H1 (cell line): Measurements from ENCODE around the gene FBP1. TPM values are rescaled to one million over a fixed set of nuclear protein-coding genes. Genes with fewer than 3 reads are reported as not detected.

ENCODE experiments used
- CTCF ChIA-PET: fragments of 300-600 bp; sonication (Branson Sonifier 250); formaldehyde crosslinking; loops from one replicate; lab custom pipeline; 2021; ENCODE audit not compliant: partially characterized antibody; lab: Charles Lee
- POLR2A ChIA-PET: fragments of 300-600 bp; sonication (Branson Sonifier 250); formaldehyde crosslinking; loops from one replicate; lab custom pipeline; 2021; ENCODE audit warnings: inconsistent platforms; ENCODE audit not compliant: partially characterized antibody; lab: Charles Lee
- DNase-seq, 2 experiments: peaks; one replicate each; pipeline versions ENCODE4 v3.0.0 to v3.0.0-alpha.2; 2010 to 2022; ENCODE audit warnings: low spot score in 2 of 2, low read depth in 1 of 2, mixed read lengths in 1 of 2
- FAIRE-seq: peaks from 2 replicates; lab custom pipeline; 2011; peaks lifted over from hg19 to GRCh38; lab: Jason Lieb, UNC
- H2AFZ ChIP-seq: 2 replicates; pipeline ENCODE4 v1.8.1; 2012; ENCODE audit warnings: low read length, inconsistent platforms
- H2AK5ac ChIP-seq: 2 replicates; pipeline ENCODE4 v1.6.1; 2013; ENCODE audit warnings: low read depth, low read length
- H2BK120ac ChIP-seq: replicated peaks from 2 replicates; pipeline ENCODE3; 2013; ENCODE audit warnings: low read depth, low read length, inconsistent platforms
- H2BK12ac ChIP-seq: 2 replicates; pipeline ENCODE4 v1.6.1; 2013; ENCODE audit warnings: low read depth, low read length
- H2BK15ac ChIP-seq: 2 replicates; pipeline ENCODE4 v1.6.1; 2013; ENCODE audit warnings: low read length
- H2BK20ac ChIP-seq: 2 replicates; pipeline ENCODE4 v1.6.1; 2013; ENCODE audit warnings: low read length
- H2BK5ac ChIP-seq: 2 replicates; pipeline ENCODE4 v1.6.1; 2013; ENCODE audit warnings: low read depth, low read length
- H3K14ac ChIP-seq: 2 replicates; pipeline ENCODE4 v1.6.1; 2013; ENCODE audit warnings: inconsistent platforms; ENCODE audit not compliant: insufficient read length
- H3K18ac ChIP-seq: 2 replicates; pipeline ENCODE4 v1.6.1; 2013; ENCODE audit warnings: low read length; ENCODE audit errors: extremely low read depth
- H3K23ac ChIP-seq: 2 replicates; pipeline ENCODE4 v1.6.1; 2013; ENCODE audit warnings: inconsistent platforms; ENCODE audit not compliant: insufficient read length
- H3K23me2 ChIP-seq: 2 replicates; pipeline ENCODE4 v1.6.1; 2013; ENCODE audit warnings: low read depth, low read length
- H3K27ac ChIP-seq: 2 replicates; pipeline ENCODE4 v1.6.1; 2011; ENCODE audit warnings: low read depth, low read length, inconsistent platforms
- H3K27me3 ChIP-seq, 4 experiments: replicated peaks in 1 of 4; 1 replicate in 1 of 4; 2 replicates in 3 of 4; pipeline versions ENCODE4 v1.6.1 to v1.8.1; 2011 to 2013; ENCODE audit warnings: low read length in 3 of 4, mild to moderate bottlenecking in 3 of 4, inconsistent platforms in 2 of 4, mixed read lengths in 2 of 4, moderate library complexity in 1 of 4; ENCODE audit not compliant: control insufficient read depth in 3 of 4, insufficient read depth in 3 of 4; ENCODE audit errors: extremely low read depth in 1 of 4
- H3K36me3 ChIP-seq, 4 experiments: 2 replicates each; pipeline versions ENCODE4 v1.6.1 to v1.8.1; 2011 to 2013; ENCODE audit warnings: mild to moderate bottlenecking in 4 of 4, low read length in 3 of 4, moderate library complexity in 2 of 4, control low read depth in 1 of 4, inconsistent platforms in 1 of 4; ENCODE audit not compliant: insufficient read depth in 4 of 4, control insufficient read depth in 2 of 4
- H3K4ac ChIP-seq: replicated peaks from 2 replicates; pipeline ENCODE3; 2013; ENCODE audit warnings: low read length, low read depth, mixed read lengths, inconsistent platforms; ENCODE audit not compliant: insufficient read length
- H3K4me1 ChIP-seq, 4 experiments: replicated peaks in 1 of 4; 1 replicate in 1 of 4; 2 replicates in 3 of 4; pipeline versions ENCODE4 v1.6.1 to v1.8.1; 2011 to 2013; ENCODE audit warnings: low read length in 3 of 4, inconsistent platforms in 2 of 4, mixed read lengths in 1 of 4; ENCODE audit not compliant: insufficient read depth in 4 of 4, control insufficient read depth in 3 of 4
- H3K4me2 ChIP-seq, 2 experiments: 2 replicates each; pipeline versions ENCODE4 v1.6.1 to v1.8.1; 2011 to 2013; ENCODE audit warnings: low read depth in 2 of 2, low read length in 2 of 2, control low read depth in 1 of 2, inconsistent platforms in 1 of 2, mild to moderate bottlenecking in 1 of 2; ENCODE audit not compliant: insufficient read depth in 1 of 2
- H3K4me3 ChIP-seq, 4 experiments: fragments of 200-600, 300-600 bp in 1 of 4; sonication (generic), shearing (Covaris generic), sonication (Bioruptor Twin) in 1 of 4; 2 replicates each; pipeline versions ENCODE4 v1.5.1 to v1.8.1; 2011 to 2016; ENCODE audit warnings: low read length in 4 of 4, low read depth in 3 of 4, control low read depth in 2 of 4, inconsistent platforms in 2 of 4, mild to moderate bottlenecking in 2 of 4, mixed read lengths in 1 of 4, moderate library complexity in 1 of 4; ENCODE audit not compliant: insufficient read depth in 2 of 4; ENCODE audit errors: extremely low read depth in 1 of 4
- H3K56ac ChIP-seq: replicated peaks from 2 replicates; pipeline ENCODE3; 2013; ENCODE audit warnings: low read depth, mild to moderate bottlenecking, mixed read lengths, low read length, inconsistent platforms; ENCODE audit not compliant: insufficient read length
- H3K79me1 ChIP-seq: 2 replicates; pipeline ENCODE4 v1.6.1; 2013; ENCODE audit warnings: low read depth, low read length, control low read depth
- H3K79me2 ChIP-seq, 2 experiments: 2 replicates each; pipeline versions ENCODE4 v1.6.1 to v1.8.1; 2012 to 2013; ENCODE audit warnings: low read length in 2 of 2, mild to moderate bottlenecking in 2 of 2, inconsistent platforms in 1 of 2; ENCODE audit not compliant: insufficient read depth in 2 of 2, control insufficient read depth in 1 of 2
- H3K9ac ChIP-seq, 4 experiments: replicated peaks in 1 of 4; 1 replicate in 1 of 4; 2 replicates in 3 of 4; pipeline versions ENCODE4 v1.6.1 to v1.8.1; 2011 to 2013; ENCODE audit warnings: low read depth in 3 of 4, low read length in 3 of 4, control low read depth in 2 of 4, mild to moderate bottlenecking in 2 of 4, moderate library complexity in 2 of 4, inconsistent platforms in 1 of 4; ENCODE audit errors: extremely low read depth in 1 of 4
- H3K9me3 ChIP-seq, 2 experiments: 2 replicates each; pipeline versions ENCODE4 v1.6.1 to v1.8.1; 2012 to 2013; ENCODE audit warnings: mild to moderate bottlenecking in 2 of 2, moderate library complexity in 2 of 2, control low read depth in 1 of 2, inconsistent platforms in 1 of 2, low read depth in 1 of 2, low read length in 1 of 2, mixed read lengths in 1 of 2; ENCODE audit not compliant: insufficient read depth in 2 of 2
- H4K20me1 ChIP-seq, 2 experiments: replicated peaks in 1 of 2; 2 replicates each; pipeline versions ENCODE3 to v1.8.1; 2011 to 2013; ENCODE audit warnings: inconsistent platforms in 2 of 2, low read length in 2 of 2, mild to moderate bottlenecking in 1 of 2; ENCODE audit not compliant: insufficient read depth in 2 of 2, control insufficient read depth in 1 of 2
- H4K5ac ChIP-seq: 2 replicates; pipeline ENCODE4 v1.6.1; 2013; ENCODE audit warnings: low read length, low read depth, mixed read lengths, inconsistent platforms; ENCODE audit not compliant: insufficient read length
- H4K8ac ChIP-seq: 2 replicates; pipeline ENCODE4 v1.8.0; 2013; ENCODE audit warnings: mild to moderate bottlenecking, moderate library complexity, low read length, inconsistent platforms; ENCODE audit not compliant: insufficient read depth; ENCODE audit errors: extremely low read depth
- H4K91ac ChIP-seq: replicated peaks from 2 replicates; pipeline ENCODE3; 2013; ENCODE audit warnings: low read length, mixed read lengths, inconsistent platforms; ENCODE audit not compliant: insufficient read length
- EP300 ChIP-seq, 2 experiments: IDR thresholded peaks; 1 replicate in 1 of 2; 2 replicates in 1 of 2; pipeline ENCODE4 v1.6.1; 2011 to 2012; ENCODE audit warnings: low read depth in 2 of 2, low read length in 2 of 2, mild to moderate bottlenecking in 2 of 2, borderline replicate concordance in 1 of 2, inconsistent platforms in 1 of 2, moderate library complexity in 1 of 2
- KDM5A ChIP-seq: fragments of 200-600 bp; IDR thresholded peaks from 2 replicates; pipeline ENCODE4 v1.7.1; 2012; ENCODE audit warnings: mild to moderate bottlenecking, low read length, inconsistent platforms, mixed read lengths
- NRF1 ChIP-seq: IDR thresholded peaks from 2 replicates; pipeline ENCODE4 v1.6.1; 2011; ENCODE audit warnings: mild to moderate bottlenecking, low read depth, low read length, improper control_type of control experiment
- TCF12 ChIP-seq: IDR thresholded peaks from 2 replicates; pipeline ENCODE4 v1.6.1; 2011; ENCODE audit warnings: low read depth, mild to moderate bottlenecking, low read length
- YY1 ChIP-seq: IDR thresholded peaks from 2 replicates; pipeline ENCODE4 v1.6.1; 2011; ENCODE audit warnings: low read depth, mild to moderate bottlenecking, low read length
- WGBS, 2 experiments: shearing (Covaris generic) in 1 of 2; methylation state at CpG; one replicate each; pipeline versions ENCODE4 v1.1.6 to v1.1.7; 2013 to 2015; ENCODE audit warnings: low lambda C conversion rate in 2 of 2, mixed read lengths in 2 of 2, inconsistent platforms in 1 of 2, low coverage in 1 of 2, missing lambda C conversion rate in 1 of 2; ENCODE audit not compliant: insufficient replicate concordance in 2 of 2, insufficient coverage in 1 of 2, insufficient read length in 1 of 2; ENCODE audit errors: extremely low coverage in 1 of 2, missing lambda C conversion rate in 1 of 2; 5-methylcytosine and 5-hydroxymethylcytosine counted together
- polyA plus RNA-seq, 7 experiments: library from polyadenylated mRNA; depleted of rRNA in 3 of 7; stranded (reverse) in 5 of 7; unstranded in 2 of 7; fragments of >200 nt in 5 of 7; fragments of 200-250 nt in 2 of 7; gene quantifications; 1 replicate in 5 of 7; 2 replicates in 1 of 7; 4 replicates in 1 of 7; pipeline versions ENCODE4 v1.2.1 to v1.2.3, GENCODE V29; 2011 to 2013; ENCODE audit warnings: missing spikeins in 2 of 7, mixed read lengths in 2 of 7
- total RNA-seq: library from RNA; stranded (reverse); fragmentation: NEBNext Ultra II Directional; extraction: Animal tissue kit (Norgen Biotek cat#: 25700); gene quantifications from 2 replicates; pipeline ENCODE4 v1.2.1, GENCODE V29; 2021

Gene FBP1
- total and polyA plus RNA-seq, 2 of the 8 experiments (the other 6 are each of a cell fraction or from before 2014, with no cell fraction given), result 1.0 to 4.1 TPM

DNA sequence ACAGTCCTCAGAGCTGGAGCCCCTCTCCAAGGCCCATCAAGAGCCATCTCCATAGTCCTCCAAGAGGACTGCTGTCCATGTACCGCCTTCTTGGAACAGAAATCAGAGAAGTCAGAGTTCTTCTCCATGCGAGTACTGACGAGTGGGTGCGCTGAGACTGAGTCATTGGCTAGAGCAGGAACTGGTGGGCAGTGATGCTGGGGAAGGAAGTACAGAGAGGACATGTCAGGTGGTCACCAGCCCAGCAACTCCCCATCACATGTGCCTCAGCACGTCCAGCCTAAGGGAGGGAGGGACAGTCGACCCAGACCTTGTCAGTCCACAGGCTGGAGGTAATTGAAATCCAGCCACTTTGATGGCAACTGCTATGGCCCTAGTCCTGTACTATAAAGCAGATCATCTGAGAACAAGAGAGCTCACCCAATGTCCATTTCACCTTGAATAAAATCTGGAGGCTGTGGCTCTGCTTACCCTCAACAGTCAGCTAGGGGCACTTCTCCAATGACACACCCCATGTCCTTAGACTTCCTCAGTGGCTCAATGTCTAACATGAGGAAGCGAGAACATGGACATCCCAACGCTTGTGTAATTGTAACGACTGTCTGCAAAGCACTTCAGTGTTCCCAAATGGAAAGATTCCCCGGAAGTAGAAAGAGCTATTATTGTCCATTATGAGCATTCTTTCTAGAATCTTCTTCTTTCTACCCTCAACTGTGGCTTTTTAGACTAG is 15.0 kb upstream of the FBP1 start:
- no peak for DNase-seq
- Histone ChIP-seq H3K14ac (no peak overlapping the region), H2AFZ (no peak overlapping the region)
- no peak for TF ChIP-seq YY1
- TF ChIP-seq NRF1, result no peak
- TF ChIP-seq KDM5A, result no peak
- no peak for TF ChIP-seq TCF12
- no peak for TF ChIP-seq EP300 (IDR thresholded peaks at IDR 0.05; ENCODE audit: borderline replicate concordance in 1 of 2, low read depth in 2 of 2, low read length in 2 of 2)

More for the DNA sequence above, 15.0 kb upstream of the FBP1 start:
- no peak overlapping the region for H2BK5ac ChIP-seq
- no peak overlapping the region for H4K91ac ChIP-seq
- peaks cover 0 to 4% (median 0%) of the 10 kb centered on the region in 4 experiments; a peak in 3 of 7 replicates for H3K4me1 ChIP-seq
- no peaks in the 10 kb centered on the region for H3K79me2 ChIP-seq
- no peaks in the 10 kb centered on the region for H4K20me1 ChIP-seq
- H3K4me2 ChIP-seq, result no peak overlapping the region
- H4K5ac ChIP-seq, result no peak overlapping the region
- H3K56ac ChIP-seq, result no peak overlapping the region
- H3K27me3 ChIP-seq, result no peaks in the 10 kb centered on the region
- H3K79me1 ChIP-seq, result no peaks in the 10 kb centered on the region
- no peak overlapping the region for H3K23ac ChIP-seq
- ChIA-PET CTCF (interaction anchor here (0.6 to 1.8 kb wide), 2 partner anchors 15 to 31 kb away, joined by 3 to 4 read pairs; no protein-coding TSS in a partner anchor), POLR2A (no interaction called here)
- H3K36me3 ChIP-seq, result no peaks in the 10 kb centered on the region
- no peak overlapping the region for H3K9ac ChIP-seq
- H3K27ac ChIP-seq, result no peak overlapping the region
- no peak overlapping the region; the same call in 1 of the 2 replicates for H2BK12ac ChIP-seq
- H4K8ac ChIP-seq, result no peak overlapping the region
- H2AK5ac ChIP-seq, result no peak overlapping the region
- 88% methylated on average over 10 of the region's 10 CpGs; no CpG with 5 or more reads in 1 of the 2 experiments for WGBS, 2 experiments
- no peaks in the 10 kb centered on the region for H3K9me3 ChIP-seq
- H2BK20ac ChIP-seq, result no peak overlapping the region
- no peak overlapping the region for H3K4ac ChIP-seq
- no peaks in the 10 kb centered on the region for H3K23me2 ChIP-seq
- no peak overlapping the region for H3K4me3 ChIP-seq
- H2BK120ac ChIP-seq, result no peak overlapping the region
- H2BK15ac ChIP-seq, result no peak overlapping the region
- no peak overlapping the region for H3K18ac ChIP-seq
- FAIRE-seq, result no peak
